Esophagus (tissue), 2 donors: ENCODE measurements around the gene TMEM126A. TPM values are rescaled to one million over a fixed set of nuclear protein-coding genes. Genes with fewer than 3 reads are reported as not detected.
A peak's percentile ranks its signal among the peaks of the same experiment; 100 is the strongest.

Source experiments
- H3K27ac ChIP-seq, 2 donors: one replicate each; pipeline ENCODE4 v1.5.1; 2013; ENCODE audit warnings: low read depth in 2 of 2, mild to moderate bottlenecking in 2 of 2, inconsistent platforms in 1 of 2, low read length in 1 of 2, moderate library complexity in 1 of 2
- H3K27me3 ChIP-seq, 2 donors: one replicate each; pipeline ENCODE4 v1.6.1; 2013; ENCODE audit warnings: low read length in 2 of 2, control low read depth in 1 of 2, mild to moderate bottlenecking in 1 of 2; ENCODE audit not compliant: insufficient read depth in 2 of 2, control insufficient read depth in 1 of 2
- H3K36me3 ChIP-seq, 2 donors: one replicate each; pipeline ENCODE4 v1.6.1; 2013; ENCODE audit warnings: low read length in 1 of 2; ENCODE audit not compliant: control insufficient read depth in 2 of 2, insufficient read depth in 2 of 2
- H3K4me1 ChIP-seq, 2 donors: one replicate each; pipeline ENCODE4 v1.6.1; 2013; ENCODE audit warnings: low read length in 1 of 2; ENCODE audit not compliant: control insufficient read depth in 2 of 2, insufficient read depth in 2 of 2
- H3K4me3 ChIP-seq, 2 donors: one replicate each; pipeline ENCODE4 v1.5.1; 2013; ENCODE audit warnings: low read length in 2 of 2, mild to moderate bottlenecking in 2 of 2, low read depth in 1 of 2, moderate library complexity in 1 of 2
- H3K9me3 ChIP-seq, 2 donors: one replicate each; pipeline ENCODE4 v1.6.1; 2013; ENCODE audit warnings: mild to moderate bottlenecking in 2 of 2, low read depth in 1 of 2, low read length in 1 of 2, moderate library complexity in 1 of 2; ENCODE audit not compliant: control insufficient read depth in 2 of 2, insufficient read depth in 1 of 2
- WGBS, 2 donors: extraction: QIAGEN DNeasy Blood & Tissue Kit; methylation state at CpG; one replicate each; pipeline ENCODE4 v1.1.7; 2013; 5-methylcytosine and 5-hydroxymethylcytosine counted together
- polyA plus RNA-seq, 2 donors: library from polyadenylated mRNA; stranded (reverse); fragments of 200-250 nt; gene quantifications; one replicate each; pipeline ENCODE4 v1.2.3, GENCODE V29; 2013
- donor health status: healthy with polysubstance abuse.
- donor health status: Bipolar disorder and iron deficiency.

The TMEM126A gene
- polyA plus RNA-seq, 2 donors: 33.3 to 45.6 TPM

DNA sequence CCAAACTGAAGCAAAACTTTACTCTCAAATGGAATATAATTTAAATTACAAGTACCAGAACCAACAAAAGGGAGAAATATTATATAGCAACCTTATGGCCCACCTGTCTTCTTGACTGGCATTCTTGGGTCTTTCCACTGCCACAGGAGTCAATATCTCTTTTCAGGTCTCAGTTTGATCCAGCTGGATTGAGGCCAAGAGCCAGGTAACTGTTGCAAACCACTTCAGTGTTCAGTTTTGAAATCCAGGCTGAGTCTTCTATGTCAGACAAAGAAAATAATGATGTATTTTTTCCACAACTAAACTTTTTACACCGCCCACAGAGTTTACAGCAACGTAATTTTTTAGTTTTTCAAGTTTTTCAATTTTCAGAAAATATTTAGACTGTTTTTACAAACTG is 21.3 kb upstream of the TMEM126A start:
- no peaks in the 10 kb centered on the region for H3K9me3 ChIP-seq
- H3K27ac ChIP-seq: no peak overlapping the region
- H3K27me3 ChIP-seq: no peaks in the 10 kb centered on the region
- H3K36me3 ChIP-seq: peaks cover 0 to 3% of the 10 kb centered on the region in 2 donors
- H3K4me3 ChIP-seq: peak overlapping the region in 1 of 2 donors; percentile 83
- WGBS, 2 donors: 35 to 46% methylated on average over 2 of the region's 2 CpGs
- H3K4me1 ChIP-seq: no peaks in the 10 kb centered on the region

DNA sequence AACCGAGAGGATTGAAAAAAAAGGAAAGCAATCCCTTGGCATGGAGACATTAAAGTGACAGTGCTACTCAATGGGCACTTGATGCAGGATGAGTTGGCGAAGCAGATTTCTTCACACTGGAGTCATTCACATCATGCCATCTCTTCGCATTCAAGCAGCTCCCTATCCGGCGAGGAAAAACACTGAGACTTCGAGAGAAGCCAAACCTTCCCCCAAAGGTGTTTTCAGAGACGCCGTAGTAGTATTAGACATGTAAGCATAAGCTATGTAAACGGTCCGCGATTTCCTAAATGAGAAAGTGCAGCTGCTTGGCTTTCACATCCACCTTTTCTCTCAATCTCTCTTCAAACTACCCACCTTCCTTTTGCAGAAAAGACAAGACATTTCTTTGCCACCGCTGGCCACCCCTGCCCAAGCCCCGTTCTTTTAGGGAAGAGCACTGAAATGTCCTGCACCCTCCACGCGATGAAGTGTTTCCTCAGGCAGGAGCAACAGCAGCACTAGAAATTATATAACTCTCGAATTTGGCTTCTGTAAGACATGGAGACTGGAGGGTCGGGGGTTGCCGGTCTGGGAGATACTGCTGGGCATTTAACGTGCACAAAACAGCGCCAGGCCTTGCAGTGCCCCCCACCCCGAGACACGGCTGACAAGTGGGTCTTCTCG is 20.3 kb upstream of the TMEM126A start, which contains the start of gene DLG2:
TSS of gene DLG2 (minus strand) at position 13 of the 666 bp plus-strand sequence.
- H3K4me3 ChIP-seq: peak within 1 kb of the TSS; percentile 83 to 87
- 1% methylated on average over 23 of the region's 23 CpGs for WGBS, 2 donors
- peaks cover 0 to 3% of the 10 kb centered on the region in 2 donors for H3K36me3 ChIP-seq
- no peaks in the 10 kb centered on the region for H3K4me1 ChIP-seq
- H3K27ac ChIP-seq: peak within 1 kb of the TSS; percentile 95 to 98
- H3K9me3 ChIP-seq: no peaks in the 10 kb centered on the region
- no peaks in the 10 kb centered on the region for H3K27me3 ChIP-seq

DNA sequence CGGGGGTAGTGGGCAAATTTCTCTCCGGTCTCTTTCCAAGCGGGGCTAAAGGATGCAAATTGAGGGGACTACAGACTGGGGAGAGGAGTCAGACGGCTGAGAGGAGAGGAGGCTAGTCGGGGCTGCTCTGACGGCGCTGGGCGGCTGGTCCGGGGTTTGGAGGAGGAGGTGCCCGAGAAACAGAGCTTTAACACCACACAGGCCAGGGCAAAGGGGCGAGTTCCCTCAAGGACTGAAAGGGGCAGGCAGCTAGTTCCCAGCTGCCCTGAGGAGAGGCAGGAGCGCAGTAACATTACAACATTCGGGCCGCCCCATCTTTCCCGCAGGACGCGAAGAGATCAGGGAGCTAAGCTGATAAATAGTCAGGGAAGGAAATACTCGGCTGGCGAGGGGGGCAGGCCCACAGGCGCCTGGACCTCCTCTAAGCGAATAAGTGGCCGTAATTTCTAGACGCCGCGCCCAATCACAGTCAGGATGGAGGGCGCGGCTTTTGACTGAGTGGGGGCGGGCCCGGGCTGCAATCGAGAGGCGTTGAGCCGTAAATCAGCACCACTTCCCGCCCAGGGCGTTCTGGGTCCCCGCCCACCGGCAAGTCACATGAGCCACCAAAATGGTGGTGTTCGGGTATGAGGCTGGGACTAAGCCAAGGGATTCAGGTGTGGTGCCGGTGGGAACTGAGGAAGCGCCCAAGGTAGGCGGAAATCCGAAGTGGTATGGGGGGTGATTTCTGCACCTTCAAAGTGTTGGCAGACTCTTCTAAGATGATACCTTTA is 19.6 kb upstream of the TMEM126A start, which contains the start of gene TMEM126B:
TSS of gene TMEM126B (plus strand) at position 596 of the 773 bp plus-strand sequence. CDS start at position 611, 15 bp downstream.
- Histone ChIP-seq H3K4me3 (peak within 1 kb of the TSS; percentile 83 to 87), H3K27me3 (no peaks in the 10 kb centered on the region), H3K4me1 (no peaks in the 10 kb centered on the region), H3K36me3 (peaks cover 0 to 3% of the 10 kb centered on the region in 2 donors), H3K9me3 (no peaks in the 10 kb centered on the region), H3K27ac (peak within 1 kb of the TSS; percentile 95 to 98)
- WGBS, 2 donors: 0% methylated on average over 41 of the region's 41 CpGs

DNA sequence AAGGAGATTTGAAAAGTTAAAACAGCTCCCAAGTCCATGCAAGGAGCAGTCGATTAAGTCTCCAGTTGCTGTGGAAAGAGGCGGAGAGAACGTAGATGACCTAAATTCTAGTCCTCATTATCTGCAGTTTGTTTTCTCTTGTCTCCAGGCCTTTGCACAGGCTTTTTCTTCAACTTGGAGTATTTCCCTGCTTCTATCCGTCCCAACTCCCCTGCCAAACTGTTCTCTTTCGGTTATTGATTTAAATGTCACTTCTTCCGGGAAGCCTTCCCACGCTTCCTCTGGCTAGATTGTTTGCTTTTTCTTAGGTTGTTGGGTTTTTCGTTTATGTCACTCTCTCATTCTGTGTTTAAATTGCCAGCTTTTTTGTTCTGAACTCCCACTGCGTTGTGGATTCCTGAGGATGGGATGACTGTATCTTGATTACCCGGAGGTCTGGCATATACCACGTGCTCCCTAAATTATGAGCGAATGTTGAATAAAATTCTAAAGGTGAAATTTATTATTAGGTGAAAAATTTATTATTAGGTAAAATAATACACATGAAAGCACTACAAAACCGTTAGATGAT is 18.9 kb upstream of the TMEM126A start:
- Histone ChIP-seq H3K4me1 (no peaks in the 10 kb centered on the region), H3K36me3 (peaks cover 0 to 3% of the 10 kb centered on the region in 2 donors), H3K27ac (peak overlapping the region; percentile 55 to 98), H3K27me3 (no peaks in the 10 kb centered on the region), H3K4me3 (peak overlapping the region; percentile 58 to 83), H3K9me3 (no peaks in the 10 kb centered on the region)
- WGBS, 2 donors: 1% methylated on average over 13 of the region's 13 CpGs

DNA sequence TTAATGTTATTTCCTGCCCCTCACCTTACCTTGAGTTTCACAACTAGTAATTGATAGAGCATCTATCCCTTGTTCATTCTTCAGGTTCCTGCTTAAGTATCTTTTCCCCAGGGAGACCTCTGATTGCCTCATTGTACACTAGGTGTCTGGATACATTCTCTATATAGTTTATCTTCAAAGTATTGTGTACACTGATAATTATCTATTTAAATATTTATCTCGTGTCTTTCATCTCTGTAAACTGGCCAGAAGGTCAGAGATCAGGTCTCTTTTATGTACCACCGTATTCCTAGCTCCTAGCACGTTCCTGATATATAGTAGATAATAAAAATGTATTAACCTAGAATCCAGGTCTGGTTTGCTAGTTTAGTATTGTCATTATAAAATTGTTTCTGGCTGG is 13.0 kb upstream of the TMEM126A start:
- Histone ChIP-seq H3K4me3 (no peak overlapping the region), H3K4me1 (no peaks in the 10 kb centered on the region), H3K36me3 (peaks cover 0 to 3% of the 10 kb centered on the region in 2 donors), H3K27ac (no peak overlapping the region), H3K9me3 (no peaks in the 10 kb centered on the region), H3K27me3 (no peaks in the 10 kb centered on the region)
- 68 to 85% methylated on average over 3 of the region's 3 CpGs for WGBS, 2 donors

DNA sequence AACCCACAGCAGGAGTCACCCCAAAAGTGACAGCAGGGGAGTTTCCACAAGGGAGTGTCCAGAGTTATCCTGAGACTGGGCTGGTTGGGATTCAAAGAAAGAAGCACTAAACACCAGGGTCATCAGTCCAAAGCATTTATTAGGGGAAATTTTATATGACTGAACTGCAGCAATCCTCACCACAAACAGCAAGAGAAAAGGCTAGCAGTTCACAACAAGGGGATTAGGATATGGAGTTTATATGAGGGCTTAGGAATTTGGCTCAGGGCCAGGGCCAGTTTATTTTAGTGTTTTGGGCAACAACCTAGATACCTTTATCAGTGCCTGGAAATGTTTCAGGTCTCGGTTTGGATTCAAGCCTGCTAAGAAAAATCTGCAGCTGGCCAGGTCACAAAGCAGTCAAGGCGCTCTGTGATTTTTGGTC is 4.6 kb upstream of the TMEM126A start:
- Histone ChIP-seq H3K27me3 (peaks cover 0 to 4% of the 10 kb centered on the region in 2 donors), H3K4me1 (no peaks in the 10 kb centered on the region), H3K27ac (no peak overlapping the region), H3K9me3 (no peaks in the 10 kb centered on the region), H3K4me3 (no peak overlapping the region), H3K36me3 (no peaks in the 10 kb centered on the region)
- WGBS, 2 donors: 39 to 47% methylated on average over 2 of the region's 2 CpGs

DNA sequence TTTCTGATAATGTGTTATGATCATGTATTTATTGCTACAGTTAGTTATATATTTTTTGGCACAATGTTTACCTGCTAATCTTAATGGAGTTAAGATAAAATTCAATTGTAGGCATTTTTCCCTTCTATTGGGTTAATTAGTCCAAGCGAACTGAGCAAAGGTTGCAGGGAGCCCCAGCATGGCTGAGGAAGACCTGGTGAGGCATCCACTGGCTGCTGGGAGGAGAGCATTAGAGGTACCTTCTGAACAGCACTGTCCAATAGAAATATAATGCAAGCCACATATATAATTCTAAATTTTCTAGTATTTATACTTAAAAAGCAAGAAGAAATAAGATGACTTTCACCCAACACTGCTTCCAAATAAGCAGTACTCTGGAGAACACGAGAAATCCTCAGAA is 689 bp upstream of the TMEM126A start:
- Histone ChIP-seq H3K27ac (peak overlapping the region in 1 of 2 donors; percentile 46), H3K36me3 (no peaks in the 10 kb centered on the region), H3K4me3 (peak overlapping the region; percentile 64 to 71), H3K27me3 (peaks cover 0 to 4% of the 10 kb centered on the region in 2 donors), H3K4me1 (no peaks in the 10 kb centered on the region), H3K9me3 (no peaks in the 10 kb centered on the region)
- WGBS, 2 donors: 17 to 40% methylated on average over 2 of the region's 2 CpGs

DNA sequence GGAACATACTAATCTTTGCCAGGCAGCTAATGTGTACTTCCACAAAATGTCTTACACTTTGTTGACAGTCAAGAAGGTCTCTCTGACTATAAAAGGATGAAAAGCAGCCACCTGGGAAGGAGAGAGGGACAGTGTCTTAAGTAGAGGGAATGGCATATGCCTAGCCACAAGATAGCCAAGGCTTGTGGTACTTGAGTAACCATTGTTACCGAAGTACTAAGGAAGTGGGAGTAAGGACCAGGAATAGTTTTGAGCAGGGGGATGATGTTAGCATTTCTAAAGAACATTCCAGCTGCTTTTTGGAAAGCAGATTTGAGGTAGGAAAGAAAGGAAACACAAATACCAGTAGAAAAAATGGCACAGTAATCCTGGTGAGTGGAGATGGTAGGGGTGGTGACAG is 3.4 kb downstream of the TMEM126A start:
- no peak overlapping the region for H3K4me3 ChIP-seq
- no peaks in the 10 kb centered on the region for H3K4me1 ChIP-seq
- no peaks in the 10 kb centered on the region for H3K27me3 ChIP-seq
- WGBS, 2 donors: 88 to 96% methylated on average over 1 of the region's 1 CpG
- H3K27ac ChIP-seq: no peak overlapping the region
- no peaks in the 10 kb centered on the region for H3K36me3 ChIP-seq
- no peaks in the 10 kb centered on the region for H3K9me3 ChIP-seq

DNA sequence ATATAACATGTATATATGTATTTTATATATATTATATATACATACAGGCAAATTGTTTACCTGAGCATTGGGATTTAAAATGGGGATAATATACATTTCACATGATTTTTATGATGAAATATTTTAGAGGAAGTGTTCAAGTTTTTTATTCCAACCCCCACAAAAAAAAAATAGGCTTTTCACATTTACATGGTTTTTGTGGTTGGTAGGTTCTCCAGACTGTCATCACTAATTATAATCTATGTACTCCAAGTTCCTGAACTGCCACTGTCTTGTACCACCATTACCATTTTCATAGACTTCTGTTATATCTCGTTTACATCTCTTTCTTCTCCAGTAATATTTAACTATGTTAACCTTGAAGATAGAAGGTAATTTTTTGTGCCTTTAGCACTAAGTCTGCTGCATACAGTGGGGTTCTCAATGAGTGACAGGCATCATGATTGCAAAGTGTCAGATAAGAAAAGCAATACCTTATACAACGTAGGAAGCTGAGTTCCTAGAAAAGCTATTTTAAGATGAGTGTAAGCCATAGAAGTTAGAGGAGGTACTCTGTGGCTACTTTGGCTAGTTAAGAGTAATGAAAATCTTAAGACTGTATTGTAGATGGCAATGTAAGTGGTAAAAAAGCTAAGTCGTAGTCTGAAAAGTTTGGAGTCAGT is 5.2 kb downstream of the TMEM126A start:
- H3K9me3 ChIP-seq: no peaks in the 10 kb centered on the region
- H3K4me3 ChIP-seq: no peak overlapping the region
- H3K27ac ChIP-seq: no peak overlapping the region
- 57 to 61% methylated on average over 3 of the region's 3 CpGs for WGBS, 2 donors
- peaks cover 0 to 2% of the 10 kb centered on the region in 2 donors for H3K36me3 ChIP-seq
- H3K4me1 ChIP-seq: no peaks in the 10 kb centered on the region
- H3K27me3 ChIP-seq: no peaks in the 10 kb centered on the region
